NCI-H146 treated with DMSO at 0.1 percent for 48 hours (cell line): ENCODE measurements around the gene ATP11A.
"Not testable (repeated sequence)": the region's sequence is repeated elsewhere in the genome, so short reads cannot be mapped to it uniquely, and the experiment has no call there.

Experiments
- DNase-seq: peaks from one replicate; lab custom pipeline; 2025; ENCODE audit not compliant: unreplicated experiment; lab: John Stamatoyannopoulos, UW

Gene ATP11A

DNA sequence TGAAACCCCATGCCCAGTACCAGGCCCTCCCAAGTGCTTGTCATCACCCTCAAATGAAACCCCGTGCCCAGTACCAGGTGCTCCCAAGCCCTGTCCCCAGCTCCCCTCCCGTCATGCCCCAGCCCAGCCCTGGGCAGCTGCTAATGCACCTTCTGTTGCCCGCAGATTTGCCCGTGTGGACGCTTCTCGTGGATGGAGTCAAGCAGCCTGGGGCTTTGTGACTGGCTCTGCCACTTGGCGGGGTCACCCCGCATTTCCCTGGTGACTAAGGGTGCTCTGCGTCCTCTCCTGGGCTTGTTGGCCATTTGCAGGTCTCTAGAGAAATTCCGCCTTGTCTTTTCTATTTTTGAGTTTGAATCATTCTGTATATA lies 82.7 kb downstream of the ATP11A start:
- no peak for DNase-seq

DNA sequence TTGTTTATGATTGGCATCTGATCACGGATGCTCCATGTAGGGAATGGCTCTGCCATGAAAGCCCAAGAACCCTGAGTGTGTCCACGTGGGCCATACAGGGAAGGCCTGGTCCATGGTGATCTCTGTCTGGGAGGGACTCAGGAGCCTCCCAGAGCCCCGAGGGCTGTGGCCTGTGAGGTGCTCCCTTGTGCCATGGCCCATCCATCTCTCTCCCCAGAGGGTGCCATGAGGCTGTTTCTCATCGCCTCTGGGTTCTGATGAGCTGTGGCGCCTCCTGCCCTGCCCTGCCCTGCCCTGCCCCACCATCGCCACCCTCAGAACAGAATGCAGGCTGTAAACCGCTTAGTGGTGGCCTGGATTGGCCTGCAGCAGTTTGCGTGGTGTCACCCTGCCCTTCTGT lies 83.1 kb downstream of the ATP11A start:
- DNase-seq = no peak

DNA sequence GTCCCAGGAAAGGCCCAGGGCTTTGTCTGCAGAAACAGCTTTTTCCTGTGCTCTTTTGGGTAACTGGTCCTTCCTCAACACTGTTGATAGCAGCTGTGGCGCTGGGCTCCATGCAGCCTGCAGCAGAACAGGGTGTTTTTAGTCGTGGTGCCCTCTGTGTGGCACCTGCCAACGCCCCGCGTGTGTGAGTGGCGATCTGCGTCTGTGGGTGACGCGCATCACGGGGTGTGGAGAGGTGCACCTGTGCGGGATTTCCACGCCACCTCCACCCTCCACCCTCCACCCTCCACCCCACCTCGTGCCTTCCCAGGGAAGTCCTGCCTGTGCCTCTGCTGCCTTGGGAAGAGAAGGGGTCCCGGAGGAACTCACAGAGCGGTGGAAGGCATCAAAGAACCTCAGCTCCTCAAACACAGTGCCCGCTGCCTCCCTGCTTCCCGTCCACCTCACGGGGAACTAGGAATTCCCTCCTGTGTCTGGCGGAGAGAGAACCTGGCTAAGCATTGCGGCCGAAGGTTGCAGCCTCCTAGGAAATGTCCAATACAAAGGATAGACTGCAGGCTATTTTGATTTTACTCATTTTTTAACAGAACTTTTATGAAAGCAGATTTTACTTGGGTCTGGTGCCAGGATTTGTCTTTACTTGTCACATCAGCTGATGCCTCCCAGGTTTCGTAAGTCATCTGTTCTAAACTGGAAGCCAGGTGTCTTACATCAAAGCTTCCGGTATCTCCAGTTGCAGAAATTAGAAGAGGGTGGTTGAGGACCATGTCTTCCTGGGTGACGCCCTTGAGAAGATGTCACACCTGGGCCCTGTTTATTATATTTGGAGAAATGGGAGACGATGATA lies 84.0 kb downstream of the ATP11A start:
- no peak for DNase-seq

DNA sequence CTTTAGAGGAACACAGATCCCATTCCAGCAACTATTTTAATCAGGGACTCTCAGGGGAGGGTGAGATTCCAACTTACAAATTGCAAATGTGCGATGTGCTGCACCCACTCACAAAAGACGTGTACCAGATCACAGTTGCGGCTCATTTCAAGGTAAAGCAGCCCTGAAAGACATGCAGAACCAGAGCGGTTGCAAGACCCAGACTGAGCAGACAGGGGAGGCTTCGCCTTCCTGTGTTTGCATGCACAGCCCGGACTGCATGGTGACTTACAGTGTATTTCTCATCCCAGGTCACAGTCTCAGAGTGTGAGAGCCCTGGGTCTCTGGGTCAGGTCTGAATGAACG lies 84.6 kb downstream of the ATP11A start:
- DNase-seq = no peak

DNA sequence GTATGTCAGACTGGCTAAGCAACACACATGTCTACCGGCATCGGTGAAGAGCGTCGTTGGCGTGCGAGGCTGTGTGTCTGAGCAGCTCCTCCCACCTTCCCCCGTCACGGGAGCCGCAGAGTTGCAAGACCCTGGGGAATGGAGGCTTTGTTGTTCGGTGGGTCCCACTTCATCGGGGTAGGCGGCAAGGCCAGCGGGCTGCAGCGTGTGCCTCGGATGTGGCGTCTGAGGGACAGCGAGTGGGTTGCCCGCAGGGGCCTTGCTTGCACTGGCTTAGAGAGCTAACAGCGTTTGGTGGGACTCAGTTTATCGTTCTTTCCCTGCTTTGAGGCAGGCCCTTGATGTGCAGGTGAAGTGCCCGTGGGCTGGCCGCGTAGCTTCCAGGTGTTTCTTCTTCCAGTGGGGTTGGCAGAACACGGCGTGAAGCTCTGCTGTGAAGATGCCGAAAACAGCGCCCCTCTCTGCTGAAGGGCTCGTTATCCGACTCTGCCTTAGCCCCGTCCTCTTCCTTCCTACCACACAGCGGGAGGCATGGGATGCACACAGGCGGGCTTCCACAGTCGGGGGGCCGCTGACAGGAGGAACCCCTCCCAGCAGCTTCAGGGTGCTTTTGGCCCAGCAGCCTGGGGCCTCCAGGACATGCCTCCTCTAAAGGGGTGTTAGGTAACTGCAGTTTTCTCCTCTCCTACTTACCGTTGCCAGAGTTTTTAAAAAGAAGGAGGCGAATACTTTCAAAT lies 85.2 kb downstream of the ATP11A start:
- DNase-seq = no peak

DNA sequence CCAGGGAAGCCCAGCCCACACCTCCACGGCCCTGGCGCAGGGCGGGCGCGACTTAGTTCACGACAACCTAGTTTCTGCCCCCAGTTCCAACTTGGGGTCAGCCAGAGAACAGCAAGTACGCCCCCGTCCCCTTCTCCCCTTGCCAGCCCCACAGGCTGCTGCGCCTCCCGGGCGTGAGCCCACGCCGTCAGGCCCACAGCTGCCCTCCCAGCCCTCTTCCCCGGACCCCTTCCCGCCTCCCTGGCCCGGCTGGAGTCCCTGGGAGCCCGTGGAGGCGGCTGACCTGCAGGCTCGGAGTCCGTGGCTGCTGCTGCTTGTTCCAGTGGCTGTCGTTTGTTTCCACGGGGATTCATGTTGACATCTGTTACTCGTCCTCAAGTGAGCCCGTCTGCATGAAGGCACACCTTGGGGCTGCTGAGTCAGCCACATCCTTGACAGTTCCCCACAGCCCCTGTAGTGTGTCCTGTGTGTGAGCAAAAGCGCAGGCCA lies 86.0 kb downstream of the ATP11A start:
- DNase-seq = no peak

DNA sequence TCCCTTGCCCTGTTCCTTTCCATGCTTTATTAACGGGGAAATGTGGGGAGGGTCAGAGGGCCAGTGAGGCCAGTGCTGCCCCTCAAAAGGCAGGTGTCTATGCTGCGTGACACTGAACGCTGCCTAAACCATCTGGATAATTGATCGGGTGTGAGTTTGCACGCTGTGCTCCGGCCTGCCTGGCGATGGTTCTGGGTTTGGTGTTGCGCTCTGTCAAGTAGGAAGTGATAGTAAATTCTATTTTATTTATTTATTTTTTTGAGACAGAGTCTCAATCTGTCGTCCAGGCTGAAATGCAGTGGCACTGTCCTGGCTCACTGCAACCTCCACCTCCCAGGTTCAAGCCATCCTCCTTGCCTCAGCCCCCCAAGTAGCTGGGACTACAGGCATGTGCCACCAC lies 86.5 kb downstream of the ATP11A start:
- DNase-seq = no peak

DNA sequence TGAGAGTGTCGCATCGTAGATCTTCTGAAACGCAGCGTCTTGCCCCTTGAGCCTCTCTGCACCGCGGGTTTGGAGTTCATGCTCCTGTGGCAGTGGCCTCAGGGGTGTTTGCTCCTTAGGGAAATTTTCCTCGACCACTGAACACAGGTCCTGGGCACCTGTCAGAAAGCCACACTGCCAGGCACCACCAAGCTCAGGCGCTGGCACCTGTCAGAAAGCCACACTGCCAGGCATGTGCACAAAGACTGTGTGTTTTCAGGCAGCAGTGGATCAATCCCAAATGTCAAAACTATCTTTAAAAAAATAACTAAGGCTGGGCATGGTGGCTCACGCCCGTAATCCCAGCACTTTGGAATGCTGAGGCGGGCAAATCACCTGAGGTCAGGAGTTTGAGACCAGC lies 87.1 kb downstream of the ATP11A start:
- DNase-seq = no peak

DNA sequence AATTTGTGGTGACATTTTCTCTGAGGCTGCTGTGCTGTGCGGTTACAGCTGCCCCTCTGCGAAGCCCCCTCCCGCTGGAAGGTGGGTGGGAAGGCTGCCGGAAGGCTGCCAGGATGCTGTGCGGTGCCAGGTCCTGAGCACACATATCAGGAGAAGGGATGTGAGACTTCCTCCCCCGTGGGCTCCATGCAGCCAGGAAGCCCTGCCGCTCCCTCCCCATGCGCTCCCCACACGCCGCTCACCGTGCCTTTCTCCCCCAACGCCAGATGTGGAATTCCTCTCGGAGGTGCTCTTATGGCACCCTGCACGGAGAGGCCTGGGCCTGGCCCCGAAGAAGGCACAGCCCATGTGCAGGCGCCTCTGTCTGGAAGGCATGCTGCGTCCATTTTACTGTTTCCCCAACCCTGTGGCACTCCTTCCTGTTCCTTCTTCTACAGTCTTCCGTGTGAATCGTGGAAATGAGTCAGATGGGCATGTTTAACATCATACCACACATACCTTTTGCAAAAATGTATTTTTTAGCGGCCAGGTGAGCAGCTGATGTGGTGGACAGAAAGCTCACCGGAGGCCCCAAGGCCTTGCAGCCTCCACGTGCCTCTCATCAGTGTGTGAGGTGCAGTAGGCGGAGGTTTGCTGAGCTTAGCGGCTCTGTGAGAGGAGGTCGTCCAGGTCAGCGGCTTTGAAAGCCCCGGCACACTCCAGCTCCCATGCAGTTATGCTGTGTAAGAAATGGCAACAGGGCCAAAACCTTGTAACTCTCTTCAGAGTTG lies 88.0 kb downstream of the ATP11A start:
- DNase-seq = no peak

DNA sequence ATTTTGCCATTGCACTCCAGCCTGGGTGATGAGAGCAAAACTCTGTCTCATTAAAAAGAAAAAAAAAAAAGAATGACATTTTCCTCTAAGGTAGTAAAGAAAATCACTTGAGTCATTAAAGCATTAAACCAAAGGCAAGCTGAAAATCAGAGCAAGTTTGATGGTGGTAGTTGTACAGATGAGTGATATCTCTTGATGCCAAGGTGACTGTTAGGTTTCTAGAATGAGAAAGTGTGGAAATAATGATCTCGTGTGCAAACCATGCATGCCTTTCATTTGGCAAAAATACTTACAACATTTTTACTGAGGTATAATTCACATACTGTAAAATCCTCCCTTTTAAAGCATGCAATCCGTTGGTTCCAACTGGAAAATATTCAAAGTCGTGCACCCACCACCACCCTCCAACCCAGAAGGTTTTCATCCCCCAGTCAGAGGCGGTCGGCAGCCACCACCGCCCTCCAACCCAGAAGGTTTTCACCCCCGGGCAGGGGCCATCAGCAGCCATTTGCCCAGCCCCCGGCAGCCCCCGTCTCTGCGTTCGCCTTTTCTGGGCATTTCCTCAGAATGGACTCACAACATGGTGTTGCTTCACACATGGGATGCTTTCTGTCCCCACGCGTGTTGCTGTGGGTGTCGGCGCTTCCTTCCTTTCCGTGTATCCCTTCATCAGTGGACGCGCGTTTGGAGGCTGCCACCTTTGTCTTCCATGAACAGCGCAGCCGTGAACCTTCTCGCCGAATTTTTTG lies 90.2 kb downstream of the ATP11A start:
- no peak for DNase-seq

DNA sequence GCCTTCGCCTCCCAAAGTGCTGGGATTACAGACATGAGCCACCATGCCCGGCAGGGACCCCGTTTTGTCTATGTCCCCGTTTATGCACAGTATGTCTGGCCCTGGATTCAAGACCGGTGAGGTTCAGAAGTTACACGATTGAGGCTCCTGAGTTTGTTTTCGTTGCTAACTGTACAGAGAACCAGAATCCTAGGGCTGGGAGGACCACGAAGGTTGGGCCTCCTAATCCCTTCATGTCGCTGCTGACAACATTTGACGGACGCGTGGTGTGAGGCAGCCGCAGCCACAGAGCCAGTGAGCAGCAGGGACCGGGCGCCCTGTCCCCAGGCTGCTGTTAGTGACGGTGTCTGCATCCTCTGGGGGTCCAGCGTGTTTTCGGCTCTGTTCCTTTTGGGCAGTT lies 91.4 kb downstream of the ATP11A start:
- no peak for DNase-seq

DNA sequence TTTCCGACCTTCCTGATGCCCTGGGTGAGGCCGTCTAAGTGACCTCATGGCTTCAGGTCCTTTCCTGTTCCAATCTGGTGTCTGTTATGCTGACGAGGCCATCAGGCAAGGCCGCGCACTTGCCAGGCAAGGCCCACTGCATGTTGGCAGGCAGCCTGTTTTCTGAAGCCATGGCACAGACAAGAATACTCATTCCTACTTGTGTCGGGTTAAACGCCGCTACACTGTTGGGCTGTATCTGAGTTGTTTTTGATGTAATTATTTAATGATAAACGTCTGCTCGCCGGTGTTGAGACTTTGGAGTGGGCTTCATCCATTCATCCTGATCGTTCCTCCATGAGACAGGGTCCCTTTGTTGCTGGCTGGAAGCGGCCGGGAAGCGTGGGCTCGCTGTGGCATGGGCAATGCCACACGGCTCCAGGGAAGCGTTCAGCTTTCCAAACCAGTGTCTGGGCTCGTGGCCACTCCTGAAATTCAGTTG lies 92.1 kb downstream of the ATP11A start:
- DNase-seq = no peak

DNA sequence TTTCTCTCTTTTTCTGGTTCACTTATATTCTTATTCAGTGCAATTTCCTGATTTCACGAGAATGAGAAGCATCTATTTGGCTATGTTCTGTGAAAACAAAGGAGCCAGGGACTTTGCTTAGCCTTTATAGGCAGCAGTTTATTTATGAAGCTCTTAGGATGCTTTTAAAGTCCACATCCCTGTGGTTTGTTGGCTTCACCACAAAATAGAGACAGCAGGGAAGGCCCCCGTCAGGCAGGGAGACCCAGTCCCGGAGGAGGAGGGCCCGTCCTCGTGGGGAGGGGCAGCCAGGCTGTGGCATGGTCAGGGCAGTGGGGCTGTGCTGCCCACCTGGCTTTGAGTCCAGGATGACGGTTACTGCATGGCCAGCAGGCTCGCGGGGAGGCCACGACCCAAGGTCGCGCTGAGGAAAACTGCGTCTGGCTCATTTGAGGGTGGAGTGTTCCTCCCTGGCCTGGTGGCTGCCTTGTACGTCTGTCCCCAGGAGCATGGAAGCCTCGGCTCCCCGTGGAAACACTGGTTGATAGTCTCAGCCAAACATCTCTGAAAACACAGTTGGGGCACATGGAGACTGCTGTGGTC lies 92.7 kb downstream of the ATP11A start:
- no peak for DNase-seq

DNA sequence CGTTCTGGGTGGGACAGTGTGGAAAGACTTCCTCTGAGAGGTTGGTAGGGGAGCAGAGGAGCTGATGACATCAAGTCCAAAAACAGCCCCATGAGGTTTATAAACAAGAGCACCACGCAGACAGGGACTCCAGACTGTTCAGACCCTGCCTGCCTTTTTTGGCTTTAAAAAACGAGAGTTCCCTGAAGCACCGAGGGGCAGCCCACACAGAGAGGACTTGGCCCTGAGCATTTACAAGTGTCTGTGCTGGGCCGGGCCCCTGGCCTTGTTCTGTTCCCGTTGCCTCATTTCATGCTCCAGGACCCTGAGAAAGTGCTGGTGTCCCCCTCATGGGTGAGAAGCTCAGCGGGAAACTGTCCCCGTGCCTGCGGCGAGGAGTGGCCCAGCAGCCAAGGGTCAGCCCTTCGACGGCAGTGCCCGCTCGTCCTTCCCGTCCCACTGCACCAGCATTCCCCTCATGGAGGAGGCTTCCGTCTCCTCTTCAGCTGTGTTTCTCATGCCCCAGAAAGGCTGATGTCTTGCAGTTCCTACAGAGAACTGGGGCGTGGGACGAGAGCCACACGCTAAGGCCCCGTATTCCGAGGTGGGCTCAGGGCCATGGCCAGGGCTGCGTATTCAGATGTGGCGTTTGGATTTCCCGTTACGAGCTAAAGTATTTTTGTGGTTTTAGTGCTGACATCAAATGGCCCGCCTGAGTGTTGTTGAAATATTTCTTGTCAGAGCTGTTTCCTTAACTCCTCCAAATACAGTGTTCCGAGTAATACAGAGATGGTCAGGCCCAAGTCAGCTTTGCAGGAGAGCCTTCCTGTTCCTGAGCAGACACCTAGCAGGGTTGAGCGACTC lies 93.5 kb downstream of the ATP11A start:
- no peak for DNase-seq

DNA sequence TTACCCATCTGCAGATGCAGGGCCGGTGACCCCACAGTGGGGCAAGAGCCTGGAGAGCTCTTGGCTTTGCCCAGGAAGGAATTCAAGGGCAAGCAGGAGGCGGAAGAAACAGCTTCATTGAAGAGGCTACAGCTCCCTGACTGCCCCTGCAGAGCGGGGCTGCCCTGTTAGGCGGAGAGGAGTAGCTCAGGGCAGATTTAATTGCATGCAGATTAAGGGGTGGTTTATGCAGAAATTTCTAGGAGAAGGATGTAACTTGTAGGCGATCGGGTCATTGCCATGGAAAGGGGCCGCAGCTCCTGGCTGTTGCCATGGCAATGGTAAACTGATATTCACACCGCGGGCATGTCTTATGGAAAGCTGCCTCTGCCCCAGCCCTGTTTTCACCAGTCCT lies 94.1 kb downstream of the ATP11A start:
- no peak for DNase-seq

DNA sequence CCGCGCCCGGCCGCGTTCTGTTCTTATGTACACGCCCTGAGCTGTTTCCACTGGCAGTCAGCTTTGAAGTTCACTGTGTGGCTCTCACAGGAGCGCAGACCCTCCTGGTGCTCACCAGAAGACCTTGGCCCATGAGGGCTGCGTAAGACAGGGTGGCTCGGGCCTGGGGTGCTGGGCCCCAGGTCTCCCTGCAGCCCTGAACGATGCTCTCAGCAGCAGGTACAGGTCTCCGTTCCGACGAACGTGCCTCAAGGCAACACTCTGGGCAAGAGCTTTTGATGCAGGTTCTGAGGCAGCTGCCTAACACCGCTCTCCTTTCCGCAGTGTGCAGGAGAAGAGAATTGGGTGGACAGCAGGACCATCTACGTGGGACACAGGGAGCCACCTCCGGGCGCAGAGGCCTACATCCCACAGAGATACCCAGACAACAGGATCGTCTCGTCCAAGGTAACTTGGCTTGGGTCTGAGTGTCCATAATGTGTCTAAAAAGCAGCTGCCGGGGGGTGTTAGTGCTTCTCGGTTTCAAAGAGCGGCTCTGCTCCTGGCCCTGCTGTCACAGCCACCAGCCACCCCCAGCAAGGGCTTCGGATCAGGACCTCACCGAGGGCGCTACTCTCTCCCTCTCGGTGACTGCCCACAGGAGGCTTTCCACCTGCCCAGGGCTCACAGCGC lies 95.1 kb downstream of the ATP11A start:
- no peak for DNase-seq

DNA sequence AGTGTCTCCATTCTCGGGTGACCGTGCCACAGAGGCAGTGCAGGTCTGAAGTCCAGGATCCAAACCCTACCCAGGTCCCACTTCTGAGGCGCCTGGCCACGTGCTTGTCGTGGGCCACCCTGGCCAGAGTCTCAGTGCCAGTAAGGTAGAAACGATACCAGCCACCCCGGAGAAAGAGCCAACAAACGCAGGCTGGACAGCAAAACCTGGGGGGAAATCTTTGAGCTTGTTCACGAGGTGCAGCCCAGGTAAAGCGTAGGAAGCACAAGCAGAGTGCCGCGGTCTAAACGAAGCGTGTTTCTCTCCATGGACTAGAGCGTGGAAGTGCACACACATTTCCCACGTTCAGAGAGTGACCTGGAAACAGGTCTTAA lies 95.6 kb downstream of the ATP11A start:
- DNase-seq = no peak

DNA sequence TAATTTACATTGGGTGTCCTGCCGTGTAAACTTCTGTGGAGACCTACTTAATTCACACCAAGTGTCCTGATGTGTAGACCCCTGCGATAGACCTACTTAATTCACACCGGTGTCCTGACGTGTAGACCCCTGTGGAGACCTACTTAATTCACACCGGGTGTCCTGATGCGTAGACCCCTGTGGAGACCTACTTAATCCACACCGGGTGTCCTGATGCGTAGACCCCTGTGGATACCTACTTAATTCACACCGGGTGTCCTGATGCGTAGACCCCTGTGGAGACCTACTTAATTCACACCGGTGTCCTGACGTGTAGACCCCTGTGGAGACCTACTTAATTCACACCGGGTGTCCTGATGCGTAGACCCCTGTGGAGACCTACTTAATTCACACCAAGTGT lies 97.0 kb downstream of the ATP11A start:
- DNase-seq = not testable (repeated sequence)
